Measurements from ENCODE around the gene ARL8B.

Gene ARL8B

GRCh38 chr3:5190147-5190791, 68.2 kb downstream of the ARL8B start:
- no peak overlapping the region for H3K27ac ChIP-seq
- H3K36me3 ChIP-seq (ENCODE audit: insufficient read depth, low read length): no peaks in the 10 kb centered on the region
- H3K4me3 ChIP-seq: peak overlapping the region; percentile 25; the same call in 1 of the 2 replicates
- TF ChIP-seq EZH2 (IDR thresholded peaks at IDR 0.05) (no peak), FOXP2 (optimal IDR thresholded peaks at IDR 0.05; ENCODE audit: control extremely low read depth, extremely low read length, insufficient read depth) (no peak), POLR2AphosphoS5 (IDR thresholded peaks at IDR 0.05; ENCODE audit: borderline replicate concordance, low read depth, low read length) (no peak)
- H3K9ac ChIP-seq (ENCODE audit: insufficient read length): no peak overlapping the region
- no peak for DNase-seq (ENCODE audit: low read depth, low spot score)
- H3K9me3 ChIP-seq (ENCODE audit: low read depth, low read length): no peaks in the 10 kb centered on the region

- Histone ChIP-seq H3K9me3 (ENCODE audit: low read depth, low read length) (no peaks in the 10 kb centered on the region), H3K9ac (ENCODE audit: insufficient read length) (no peak overlapping the region), H3K36me3 (ENCODE audit: insufficient read depth, low read length) (no peaks in the 10 kb centered on the region), H3K27ac (no peak overlapping the region), H3K4me3 (no peak overlapping the region)
- no peak for DNase-seq (ENCODE audit: low read depth, low spot score)
- no peak for TF ChIP-seq EZH2 (IDR thresholded peaks at IDR 0.05)
- TF ChIP-seq FOXP2 (optimal IDR thresholded peaks at IDR 0.05; ENCODE audit: control extremely low read depth, extremely low read length, insufficient read depth): no peak
- no peak for TF ChIP-seq POLR2AphosphoS5 (IDR thresholded peaks at IDR 0.05; ENCODE audit: borderline replicate concordance, low read depth, low read length)
Observed at GRCh38 chr3:5191555-5192304, 69.6 kb downstream of the ARL8B start.

GRCh38 chr3:5192571-5193365, 70.7 kb downstream of the ARL8B start:
- Histone ChIP-seq H3K27ac (no peak overlapping the region), H3K9ac (ENCODE audit: insufficient read length) (no peak overlapping the region), H3K36me3 (ENCODE audit: insufficient read depth, low read length) (no peaks in the 10 kb centered on the region), H3K4me3 (no peak overlapping the region), H3K9me3 (ENCODE audit: low read depth, low read length) (no peaks in the 10 kb centered on the region)
- TF ChIP-seq EZH2 (IDR thresholded peaks at IDR 0.05): no peak
- TF ChIP-seq POLR2AphosphoS5 (IDR thresholded peaks at IDR 0.05; ENCODE audit: borderline replicate concordance, low read depth, low read length): no peak
- no peak for TF ChIP-seq FOXP2 (optimal IDR thresholded peaks at IDR 0.05; ENCODE audit: control extremely low read depth, extremely low read length, insufficient read depth)
- DNase-seq (ENCODE audit: low read depth, low spot score): no peak

GRCh38 chr3:5194341-5194740, 72.2 kb downstream of the ARL8B start:
- no peak for TF ChIP-seq EZH2 (IDR thresholded peaks at IDR 0.05)
- TF ChIP-seq FOXP2 (optimal IDR thresholded peaks at IDR 0.05; ENCODE audit: control extremely low read depth, extremely low read length, insufficient read depth): no peak
- TF ChIP-seq POLR2AphosphoS5 (IDR thresholded peaks at IDR 0.05; ENCODE audit: borderline replicate concordance, low read depth, low read length): no peak
- Histone ChIP-seq H3K9me3 (ENCODE audit: low read depth, low read length) (no peaks in the 10 kb centered on the region), H3K27ac (no peak overlapping the region), H3K4me3 (no peak overlapping the region), H3K36me3 (ENCODE audit: insufficient read depth, low read length) (peaks cover 5% of the 10 kb centered on the region; the same call in 1 of the 2 replicates), H3K9ac (ENCODE audit: insufficient read length) (no peak overlapping the region)
- DNase-seq (ENCODE audit: low read depth, low spot score): no peak

GRCh38 chr3:5194801-5195509, 72.9 kb downstream of the ARL8B start:
- Histone ChIP-seq H3K27ac (no peak overlapping the region), H3K9ac (ENCODE audit: insufficient read length) (no peak overlapping the region), H3K36me3 (ENCODE audit: insufficient read depth, low read length) (peaks cover 8% of the 10 kb centered on the region; the same call in 1 of the 2 replicates), H3K4me3 (no peak overlapping the region), H3K9me3 (ENCODE audit: low read depth, low read length) (no peaks in the 10 kb centered on the region)
- TF ChIP-seq FOXP2 (optimal IDR thresholded peaks at IDR 0.05; ENCODE audit: control extremely low read depth, extremely low read length, insufficient read depth): no peak
- DNase-seq (ENCODE audit: low read depth, low spot score): no peak

- Histone ChIP-seq H3K36me3 (ENCODE audit: insufficient read depth, low read length) (peaks cover 8% of the 10 kb centered on the region; the same call in 1 of the 2 replicates), H3K4me3 (no peak overlapping the region), H3K9ac (ENCODE audit: insufficient read length) (no peak overlapping the region), H3K27ac (no peak overlapping the region), H3K9me3 (ENCODE audit: low read depth, low read length) (no peaks in the 10 kb centered on the region)
- DNase-seq (ENCODE audit: low read depth, low spot score): no peak
- TF ChIP-seq FOXP2 (optimal IDR thresholded peaks at IDR 0.05; ENCODE audit: control extremely low read depth, extremely low read length, insufficient read depth): no peak
- no peak for TF ChIP-seq EZH2 (IDR thresholded peaks at IDR 0.05)
- TF ChIP-seq POLR2AphosphoS5 (IDR thresholded peaks at IDR 0.05; ENCODE audit: borderline replicate concordance, low read depth, low read length): no peak
Observed at GRCh38 chr3:5195605-5196004, 73.5 kb downstream of the ARL8B start.

- Histone ChIP-seq H3K9me3 (ENCODE audit: low read depth, low read length) (no peaks in the 10 kb centered on the region), H3K36me3 (ENCODE audit: insufficient read depth, low read length) (peaks cover 8% of the 10 kb centered on the region; the same call in 1 of the 2 replicates), H3K9ac (ENCODE audit: insufficient read length) (peak overlapping the region; percentile 46), H3K4me3 (no peak overlapping the region), H3K27ac (peak overlapping the region; percentile 81)
- TF ChIP-seq EZH2 (IDR thresholded peaks at IDR 0.05): no peak
- no peak for TF ChIP-seq POLR2AphosphoS5 (IDR thresholded peaks at IDR 0.05; ENCODE audit: borderline replicate concordance, low read depth, low read length)
- no peak for TF ChIP-seq FOXP2 (optimal IDR thresholded peaks at IDR 0.05; ENCODE audit: control extremely low read depth, extremely low read length, insufficient read depth)
- DNase-seq (ENCODE audit: low read depth, low spot score): no peak
Observed at GRCh38 chr3:5197022-5197421, 74.9 kb downstream of the ARL8B start.

Data from SK-N-MC (cell line).